Caco-2 (cell line): ENCODE measurements around the gene BACE1-AS. TPM values are rescaled to one million over a fixed set of nuclear protein-coding genes. Genes with fewer than 3 reads are reported as not detected.

Experiments
- BruUV-seq: library from RNA; stranded (reverse); fragments of 400-500 nt; replicated peaks from 2 replicates; lab custom pipeline; 2021; lab: Mats Ljungman, UMichigan
- CTCF ChIA-PET: fragments of 300-600 bp; sonication (Branson Sonifier 250); formaldehyde crosslinking; loops from one replicate; lab custom pipeline; 2022; ENCODE audit warnings: antibody characterized with exemption; lab: Charles Lee
- POLR2A ChIA-PET: fragments of 300-600 bp; sonication (Branson Sonifier 250); formaldehyde crosslinking; loops from one replicate; lab custom pipeline; 2022; ENCODE audit warnings: antibody characterized with exemption; lab: Charles Lee
- DNase-seq, 2 experiments: peaks; one replicate each; pipeline versions ENCODE4 v3.0.0 to v3.0.0-alpha.2; 2020 to 2022
- H3K27me3 ChIP-seq: replicated peaks from 2 replicates; pipeline ENCODE4 v1.6.0; 2011; ENCODE audit warnings: low read length; ENCODE audit not compliant: control insufficient read depth, insufficient read depth
- H3K36me3 ChIP-seq: 2 replicates; pipeline ENCODE4 v1.5.1; 2011; ENCODE audit warnings: low read length; ENCODE audit not compliant: control insufficient read depth, insufficient read depth
- H3K4me1 ChIP-seq: fragments of 250-450 bp; sonication (Bioruptor Pico); 2 replicates; pipeline ENCODE4 v1.5.1; 2020; ENCODE audit warnings: mild to moderate bottlenecking
- H3K4me3 ChIP-seq: 2 replicates; pipeline ENCODE4 v1.5.1; 2011; ENCODE audit warnings: low read depth, mild to moderate bottlenecking, control low read depth, low read length
- H3K9me3 ChIP-seq: fragments of 250-450 bp; sonication (Bioruptor Pico); 2 replicates; pipeline ENCODE4 v1.5.1; 2020; ENCODE audit warnings: mild to moderate bottlenecking, moderate library complexity
- H3K27ac Mint-ChIP-seq: one replicate; pipeline ENCODE4 v1.8.0; 2022; ENCODE audit warnings: mixed read lengths; ENCODE audit not compliant: unreplicated experiment
- H3K27me3 Mint-ChIP-seq: one replicate; pipeline ENCODE4 v1.8.0; 2022; ENCODE audit warnings: mixed read lengths; ENCODE audit not compliant: insufficient read depth, unreplicated experiment
- H3K36me3 Mint-ChIP-seq: one replicate; pipeline ENCODE4 v1.8.0; 2022; ENCODE audit warnings: mild to moderate bottlenecking, mixed read lengths; ENCODE audit not compliant: insufficient read depth, unreplicated experiment
- H3K4me1 Mint-ChIP-seq: one replicate; pipeline ENCODE4 v1.8.0; 2022; ENCODE audit warnings: low read depth, mixed read lengths; ENCODE audit not compliant: unreplicated experiment
- H3K4me3 Mint-ChIP-seq: one replicate; pipeline ENCODE4 v1.8.0; 2022; ENCODE audit warnings: mild to moderate bottlenecking, moderate library complexity, mixed read lengths; ENCODE audit not compliant: unreplicated experiment
- H3K9me3 Mint-ChIP-seq: one replicate; pipeline ENCODE4 v1.8.0; 2022; ENCODE audit warnings: mixed read lengths; ENCODE audit not compliant: unreplicated experiment
- CTCF ChIP-seq, 2 experiments: fragments of 200-600 bp in 1 of 2; IDR thresholded peaks; 1 replicate in 1 of 2; 2 replicates in 1 of 2; pipeline versions ENCODE4 v1.5.1 to v1.8.0; 2011 to 2022; ENCODE audit warnings: antibody characterized with exemption in 1 of 2, control low read depth in 1 of 2, inconsistent platforms in 1 of 2, low read depth in 1 of 2, low read length in 1 of 2, mild to moderate bottlenecking in 1 of 2, moderate library complexity in 1 of 2; ENCODE audit not compliant: insufficient read depth in 1 of 2, severe bottlenecking in 1 of 2, unreplicated experiment in 1 of 2
- intact Hi-C: fragments of 100-400 bp; cut with micrococcal nuclease; formaldehyde crosslinking; loops from one replicate; pipeline ENCODE4 v1.10.0; 2022; ENCODE audit not compliant: unreplicated experiment
- total RNA-seq: library from RNA; stranded (reverse); gene quantifications from 2 replicates; pipeline ENCODE4 v1.2.3, GENCODE V29; 2022

The BACE1-AS gene
- total RNA-seq, 1 experiment from 2014 or later: 18.8 TPM

GRCh38 chr11:117309310-117309709 lies 18.2 kb downstream of the BACE1-AS start:
- intact Hi-C loops: no loop called here
- H3K9me3 ChIP-seq: no peaks in the 10 kb centered on the region

DNA sequence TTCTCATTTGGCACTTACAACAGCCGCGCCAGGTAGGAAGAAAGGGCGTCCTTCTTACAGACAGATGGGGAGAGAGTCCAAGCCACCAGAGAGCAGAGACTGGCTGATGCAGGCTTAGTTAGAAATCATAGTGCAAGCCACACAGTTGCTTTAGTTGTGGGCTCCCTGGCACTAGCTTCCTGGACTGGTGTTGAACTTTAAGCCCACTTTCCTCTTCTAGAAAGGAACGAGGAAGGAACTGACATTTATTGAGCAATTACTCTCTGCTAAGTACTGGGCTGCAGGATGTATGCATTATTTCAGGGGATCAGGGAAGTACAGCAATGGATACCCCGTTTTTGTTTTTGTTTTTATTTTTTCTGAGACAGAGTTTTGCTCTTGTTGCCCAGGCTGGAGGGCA lies 21.9 kb downstream of the BACE1-AS start:
- no peak for DNase-seq
- no TSS peak for BruUV-seq
- no peaks in the 10 kb centered on the region for H3K9me3 Mint-ChIP-seq
- no peak overlapping the region for H3K27ac Mint-ChIP-seq
- Histone ChIP-seq H3K4me3 (no peak overlapping the region), H3K4me1 (peaks cover 7% of the 10 kb centered on the region), H3K36me3 (no peaks in the 10 kb centered on the region), H3K9me3 (no peaks in the 10 kb centered on the region), H3K27me3 (no peaks in the 10 kb centered on the region)
- peaks cover 7% of the 10 kb centered on the region for H3K4me1 Mint-ChIP-seq
- peaks cover 5% of the 10 kb centered on the region for H3K36me3 Mint-ChIP-seq
- no peak overlapping the region for H3K4me3 Mint-ChIP-seq
- H3K27me3 Mint-ChIP-seq: no peaks in the 10 kb centered on the region
- intact Hi-C loops: no loop called here
- POLR2A ChIA-PET: no interaction called here
- CTCF ChIA-PET: no interaction called here
- no peak for TF ChIP-seq CTCF (IDR thresholded peaks at IDR 0.05; ENCODE audit: insufficient read depth in 1 of 2, low read depth in 1 of 2, low read length in 1 of 2, severe bottlenecking in 1 of 2, unreplicated experiment in 1 of 2)

More at GRCh38 chr11:117309310-117309709, 18.2 kb downstream of the BACE1-AS start:
- Mint-ChIP-seq H3K27me3 (no peaks in the 10 kb centered on the region), H3K4me3 (no peak overlapping the region), H3K9me3 (no peaks in the 10 kb centered on the region), H3K4me1 (no peaks in the 10 kb centered on the region), H3K27ac (no peak overlapping the region), H3K36me3 (peaks cover 5% of the 10 kb centered on the region)
- no peak for TF ChIP-seq CTCF (IDR thresholded peaks at IDR 0.05; ENCODE audit: insufficient read depth in 1 of 2, low read depth in 1 of 2, low read length in 1 of 2, severe bottlenecking in 1 of 2, unreplicated experiment in 1 of 2)
- 0 out of 2 replicates have a peak, but pooled peaks cover 3% of the 10 kb centered on the region for H3K4me1 ChIP-seq
- no peak overlapping the region for H3K4me3 ChIP-seq
- ChIA-PET CTCF (no interaction called here), POLR2A (no interaction called here)
- DNase-seq: peak in 1 of 2 experiments; percentile 15
- H3K27me3 ChIP-seq: no peaks in the 10 kb centered on the region
- BruUV-seq: no TSS peak
- no peaks in the 10 kb centered on the region for H3K36me3 ChIP-seq

DNA sequence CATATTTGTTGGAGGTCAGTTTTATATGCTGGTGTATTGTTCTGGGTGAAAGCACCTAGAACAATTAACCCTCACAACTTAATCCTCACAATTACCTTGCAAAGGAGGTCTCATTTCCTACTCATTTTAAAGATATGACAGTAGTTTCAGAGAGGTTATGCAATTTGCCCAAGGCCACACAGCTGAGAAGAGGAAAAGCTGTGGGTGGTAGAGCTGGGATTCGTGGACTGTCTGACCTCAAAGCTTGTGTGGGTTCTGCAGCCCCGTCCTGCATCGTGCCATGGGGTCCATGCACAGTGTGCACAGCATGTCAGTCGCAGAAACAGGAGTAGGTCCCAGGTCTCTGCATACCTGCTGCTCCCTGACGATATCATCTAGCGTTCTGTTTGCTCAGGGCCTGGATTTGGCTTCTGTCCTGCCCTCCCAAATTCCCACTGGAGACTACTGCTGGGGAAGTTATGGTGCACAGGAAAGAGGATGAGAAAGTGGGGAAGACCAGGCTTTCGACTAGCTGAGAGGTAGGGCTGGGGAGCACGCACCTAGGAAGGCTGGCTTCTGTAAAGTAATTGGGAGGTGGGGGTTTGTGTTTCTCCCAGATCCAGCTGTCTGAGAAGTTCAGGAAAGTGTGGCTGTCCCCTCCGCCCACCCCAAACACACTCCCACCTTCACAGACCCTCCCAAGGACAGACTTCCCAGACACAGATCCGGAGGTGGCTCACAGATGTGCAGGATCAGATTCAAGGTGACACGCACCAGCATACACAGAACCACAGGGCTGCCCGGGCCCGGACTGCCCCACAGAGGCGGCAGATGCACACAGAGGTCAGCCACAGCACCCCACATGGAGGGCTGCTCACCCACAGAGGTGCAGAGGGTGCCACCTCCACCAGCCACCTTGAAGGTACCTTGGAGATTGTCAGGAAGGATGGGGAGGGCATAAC lies 23.0 kb downstream of the BACE1-AS start:
- intact Hi-C loops: no loop called here
- H3K4me3 ChIP-seq: no peak overlapping the region
- Mint-ChIP-seq H3K4me3 (peak overlapping the region; percentile 74), H3K9me3 (no peaks in the 10 kb centered on the region), H3K4me1 (peaks cover 7% of the 10 kb centered on the region), H3K27ac (no peak overlapping the region), H3K27me3 (no peaks in the 10 kb centered on the region), H3K36me3 (peaks cover 5% of the 10 kb centered on the region)
- TSS peak; percentile 15 for BruUV-seq
- CTCF ChIA-PET: interaction anchor here (1.8 kb wide), 1 partner anchor 500 kb away, joined by 4 read pairs; no protein-coding TSS in a partner anchor
- peaks cover 7% of the 10 kb centered on the region for H3K4me1 ChIP-seq
- H3K9me3 ChIP-seq: no peaks in the 10 kb centered on the region
- POLR2A ChIA-PET: no interaction called here
- no peak for DNase-seq
- no peaks in the 10 kb centered on the region for H3K36me3 ChIP-seq
- TF ChIP-seq CTCF (IDR thresholded peaks at IDR 0.05; ENCODE audit: insufficient read depth in 1 of 2, low read depth in 1 of 2, low read length in 1 of 2, severe bottlenecking in 1 of 2, unreplicated experiment in 1 of 2): no peak
- no peaks in the 10 kb centered on the region for H3K27me3 ChIP-seq
